ENCODE measurements around the gene PLXNA1.

The PLXNA1 gene

DNA sequence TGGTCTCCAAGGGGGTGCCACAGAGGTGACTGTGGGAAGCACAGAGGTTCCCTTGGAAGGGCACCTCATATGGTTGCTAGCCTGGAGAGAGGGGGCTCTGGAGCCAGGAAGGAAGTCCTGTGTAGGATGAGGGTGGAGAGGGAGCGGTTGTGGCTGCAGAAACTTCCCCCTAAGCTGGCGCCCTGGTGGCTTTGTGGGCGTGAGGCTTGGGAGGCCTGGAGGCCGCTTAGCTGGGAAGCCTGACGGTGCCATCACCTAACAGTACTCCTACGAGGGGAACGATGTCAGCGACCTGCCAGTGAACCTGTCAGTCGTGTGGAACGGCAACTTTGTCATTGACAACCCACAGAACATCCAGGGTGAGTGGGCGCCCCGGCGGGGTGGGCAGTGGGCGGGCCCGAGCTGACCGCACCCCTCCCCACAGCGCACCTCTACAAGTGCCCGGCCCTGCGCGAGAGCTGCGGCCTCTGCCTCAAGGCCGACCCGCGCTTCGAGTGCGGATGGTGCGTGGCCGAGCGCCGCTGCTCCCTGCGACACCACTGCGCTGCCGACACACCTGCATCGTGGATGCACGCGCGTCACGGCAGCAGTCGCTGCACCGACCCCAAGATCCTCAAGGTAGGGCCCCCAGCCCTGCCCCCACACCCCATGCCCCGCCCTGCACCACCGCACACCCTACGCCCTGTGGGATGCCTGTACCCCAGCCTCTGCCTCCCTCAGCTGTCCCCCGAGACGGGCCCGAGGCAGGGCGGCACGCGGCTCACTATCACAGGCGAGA, 31.0 kb downstream of the PLXNA1 start:
- DNase-seq = peak in 2 of 3 donors; percentile 28 to 38
- WGBS (ENCODE audit: insufficient coverage) = 68% methylated on average over 32 of the region's 50 CpGs
- no peaks in the 10 kb centered on the region for H3K36me3 ChIP-seq (ENCODE audit: control insufficient read depth in 4 of 4, insufficient read depth in 4 of 4, low read length in 3 of 4)
- ChIA-PET CTCF (no interaction called here), POLR2A (no interaction called here)
- H3K27ac ChIP-seq (ENCODE audit: insufficient read depth in 1 of 2, low read depth in 1 of 2, low read length in 2 of 2, poor library complexity in 1 of 2, severe bottlenecking in 2 of 2) = no peak overlapping the region
- peaks cover 0 to 11% (median 9%) of the 10 kb centered on the region in 4 experiments for H3K4me1 ChIP-seq (ENCODE audit: control extremely low read depth in 1 of 4, control insufficient read depth in 4 of 4, insufficient read depth in 4 of 4, low read length in 3 of 4)
- H3K27me3 ChIP-seq (replicated peaks in 2 of 5; ENCODE audit: control insufficient read depth in 4 of 5, insufficient read depth in 5 of 5, low read length in 4 of 5) = no peaks in the 10 kb centered on the region
- no peak overlapping the region for H3K4me3 ChIP-seq (ENCODE audit: control insufficient read depth in 1 of 7, extremely low read depth in 1 of 7, insufficient read depth in 4 of 7, low read depth in 2 of 7, low read length in 6 of 7)
- H3K9me3 ChIP-seq (ENCODE audit: control extremely low read depth in 1 of 5, control insufficient read depth in 4 of 5, insufficient read depth in 2 of 5, low read depth in 1 of 5, low read length in 4 of 5) = no peaks in the 10 kb centered on the region

DNA sequence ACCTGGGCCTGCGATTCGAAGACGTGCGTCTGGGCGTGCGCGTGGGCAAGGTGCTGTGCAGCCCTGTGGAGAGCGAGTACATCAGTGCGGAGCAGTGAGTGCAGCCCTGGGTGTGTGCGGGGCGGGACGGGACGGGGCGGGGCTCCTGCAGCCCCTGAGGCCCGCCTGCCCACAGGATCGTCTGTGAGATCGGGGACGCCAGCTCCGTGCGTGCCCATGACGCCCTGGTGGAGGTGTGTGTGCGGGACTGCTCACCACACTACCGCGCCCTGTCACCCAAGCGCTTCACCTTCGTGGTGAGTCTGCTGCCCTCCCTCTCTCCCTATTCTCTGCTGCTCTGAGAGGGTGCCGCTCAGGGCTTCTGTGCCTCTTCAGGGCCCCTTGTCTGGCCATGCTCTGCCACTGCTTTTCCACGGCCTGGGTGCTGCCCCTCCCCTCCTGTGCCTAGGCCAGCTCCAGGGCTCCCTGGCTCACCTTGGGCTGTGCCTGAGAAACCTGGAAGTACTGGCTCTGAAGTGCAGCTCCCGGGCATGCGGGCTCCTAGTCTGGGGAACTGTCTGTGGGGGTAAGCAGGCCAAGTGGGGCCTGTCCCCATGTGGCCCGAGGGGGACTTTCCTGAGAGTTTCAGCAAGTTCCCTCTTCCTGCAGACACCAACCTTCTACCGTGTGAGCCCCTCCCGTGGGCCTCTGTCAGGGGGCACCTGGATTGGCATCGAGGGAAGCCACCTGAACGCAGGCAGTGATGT, 31.8 kb downstream of the PLXNA1 start:
- DNase-seq = peak in 2 of 3 donors; percentile 7 to 11
- Histone ChIP-seq H3K36me3 (ENCODE audit: control insufficient read depth in 4 of 4, insufficient read depth in 4 of 4, low read length in 3 of 4) (no peaks in the 10 kb centered on the region), H3K9me3 (ENCODE audit: control extremely low read depth in 1 of 5, control insufficient read depth in 4 of 5, insufficient read depth in 2 of 5, low read depth in 1 of 5, low read length in 4 of 5) (no peaks in the 10 kb centered on the region), H3K4me1 (ENCODE audit: control extremely low read depth in 1 of 4, control insufficient read depth in 4 of 4, insufficient read depth in 4 of 4, low read length in 3 of 4) (peaks cover 0 to 11% (median 9%) of the 10 kb centered on the region in 4 experiments), H3K4me3 (ENCODE audit: control insufficient read depth in 1 of 7, extremely low read depth in 1 of 7, insufficient read depth in 4 of 7, low read depth in 2 of 7, low read length in 6 of 7) (no peak overlapping the region), H3K27ac (ENCODE audit: insufficient read depth in 1 of 2, low read depth in 1 of 2, low read length in 2 of 2, poor library complexity in 1 of 2, severe bottlenecking in 2 of 2) (no peak overlapping the region), H3K27me3 (replicated peaks in 2 of 5; ENCODE audit: control insufficient read depth in 4 of 5, insufficient read depth in 5 of 5, low read length in 4 of 5) (no peaks in the 10 kb centered on the region)
- 85% methylated on average over 29 of the region's 35 CpGs for WGBS (ENCODE audit: insufficient coverage)
- CTCF ChIA-PET = no interaction called here
- POLR2A ChIA-PET = no interaction called here

DNA sequence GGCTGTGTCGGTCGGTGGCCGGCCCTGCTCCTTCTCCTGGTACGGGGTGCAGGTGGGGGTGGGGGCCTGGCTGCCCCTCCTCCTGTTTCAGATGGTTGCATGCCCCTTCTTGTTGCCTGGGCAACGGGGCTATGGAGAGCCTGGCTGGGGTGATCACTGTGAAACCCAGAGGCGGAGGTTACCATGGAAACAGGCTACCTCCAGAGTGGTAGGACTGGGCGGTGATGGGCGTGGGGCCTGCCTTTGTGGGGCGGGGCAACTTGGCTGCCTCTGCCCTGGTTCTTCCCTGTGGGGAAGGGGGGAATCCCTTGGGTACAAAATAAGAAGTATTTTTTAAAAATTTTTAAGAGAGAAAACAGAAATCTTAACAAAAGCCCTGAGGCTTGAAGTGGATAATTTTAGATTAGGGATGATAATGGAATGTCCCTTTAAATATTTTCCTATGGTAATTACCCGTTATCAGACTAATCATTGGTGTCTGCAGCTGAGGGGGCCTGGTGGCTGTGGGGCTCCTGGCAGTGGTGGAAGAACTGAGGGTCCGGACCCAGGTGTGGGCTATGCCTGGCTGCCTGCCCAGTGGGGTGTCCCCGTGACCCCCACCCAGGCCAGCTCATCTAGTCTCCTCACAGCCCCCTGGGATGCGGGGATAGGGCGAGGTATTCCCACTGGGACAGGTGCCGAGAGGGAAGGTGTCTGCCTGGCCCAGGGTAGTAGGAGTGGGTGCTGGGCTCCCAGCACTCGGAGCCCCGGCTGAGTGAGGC, 32.5 kb downstream of the PLXNA1 start:
- DNase-seq = peak in 2 of 3 donors; percentile 15 to 27
- ChIA-PET CTCF (no interaction called here), POLR2A (no interaction called here)
- no peaks in the 10 kb centered on the region for H3K27me3 ChIP-seq (replicated peaks in 2 of 5; ENCODE audit: control insufficient read depth in 4 of 5, insufficient read depth in 5 of 5, low read length in 4 of 5)
- H3K4me3 ChIP-seq (ENCODE audit: control insufficient read depth in 1 of 7, extremely low read depth in 1 of 7, insufficient read depth in 4 of 7, low read depth in 2 of 7, low read length in 6 of 7) = no peak overlapping the region
- no peaks in the 10 kb centered on the region for H3K36me3 ChIP-seq (ENCODE audit: control insufficient read depth in 4 of 4, insufficient read depth in 4 of 4, low read length in 3 of 4)
- no peak overlapping the region for H3K27ac ChIP-seq (ENCODE audit: insufficient read depth in 1 of 2, low read depth in 1 of 2, low read length in 2 of 2, poor library complexity in 1 of 2, severe bottlenecking in 2 of 2)
- 94% methylated on average over 8 of the region's 17 CpGs for WGBS (ENCODE audit: insufficient coverage)
- peaks cover 0 to 11% (median 9%) of the 10 kb centered on the region in 4 experiments for H3K4me1 ChIP-seq (ENCODE audit: control extremely low read depth in 1 of 4, control insufficient read depth in 4 of 4, insufficient read depth in 4 of 4, low read length in 3 of 4)
- no peaks in the 10 kb centered on the region for H3K9me3 ChIP-seq (ENCODE audit: control extremely low read depth in 1 of 5, control insufficient read depth in 4 of 5, insufficient read depth in 2 of 5, low read depth in 1 of 5, low read length in 4 of 5)

DNA sequence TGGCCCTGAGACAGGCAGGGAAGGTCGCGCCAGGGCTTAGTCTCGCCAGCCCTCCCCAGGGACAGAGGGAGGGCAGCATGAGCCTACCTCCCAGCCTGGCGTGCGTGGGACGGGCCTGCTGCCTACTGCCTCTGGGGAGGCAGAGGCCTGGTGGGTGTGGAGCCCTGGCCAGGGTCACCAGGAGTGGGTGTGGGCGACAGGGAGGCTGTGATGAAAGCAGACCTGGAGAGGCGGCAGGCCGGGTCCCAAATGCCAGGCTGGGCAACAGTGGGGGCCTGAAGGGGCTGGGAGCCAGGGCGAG, 33.1 kb downstream of the PLXNA1 start:
- Histone ChIP-seq H3K4me1 (ENCODE audit: control extremely low read depth in 1 of 4, control insufficient read depth in 4 of 4, insufficient read depth in 4 of 4, low read length in 3 of 4) (peaks cover 0 to 11% (median 9%) of the 10 kb centered on the region in 4 experiments), H3K36me3 (ENCODE audit: control insufficient read depth in 4 of 4, insufficient read depth in 4 of 4, low read length in 3 of 4) (no peaks in the 10 kb centered on the region), H3K9me3 (ENCODE audit: control extremely low read depth in 1 of 5, control insufficient read depth in 4 of 5, insufficient read depth in 2 of 5, low read depth in 1 of 5, low read length in 4 of 5) (no peaks in the 10 kb centered on the region), H3K27me3 (replicated peaks in 2 of 5; ENCODE audit: control insufficient read depth in 4 of 5, insufficient read depth in 5 of 5, low read length in 4 of 5) (no peaks in the 10 kb centered on the region), H3K4me3 (ENCODE audit: control insufficient read depth in 1 of 7, extremely low read depth in 1 of 7, insufficient read depth in 4 of 7, low read depth in 2 of 7, low read length in 6 of 7) (no peak overlapping the region), H3K27ac (ENCODE audit: insufficient read depth in 1 of 2, low read depth in 1 of 2, low read length in 2 of 2, poor library complexity in 1 of 2, severe bottlenecking in 2 of 2) (no peak overlapping the region)
- POLR2A ChIA-PET = no interaction called here
- DNase-seq = no peak
- CTCF ChIA-PET = no interaction called here
- WGBS (ENCODE audit: insufficient coverage) = 98% methylated on average over 5 of the region's 10 CpGs

DNA sequence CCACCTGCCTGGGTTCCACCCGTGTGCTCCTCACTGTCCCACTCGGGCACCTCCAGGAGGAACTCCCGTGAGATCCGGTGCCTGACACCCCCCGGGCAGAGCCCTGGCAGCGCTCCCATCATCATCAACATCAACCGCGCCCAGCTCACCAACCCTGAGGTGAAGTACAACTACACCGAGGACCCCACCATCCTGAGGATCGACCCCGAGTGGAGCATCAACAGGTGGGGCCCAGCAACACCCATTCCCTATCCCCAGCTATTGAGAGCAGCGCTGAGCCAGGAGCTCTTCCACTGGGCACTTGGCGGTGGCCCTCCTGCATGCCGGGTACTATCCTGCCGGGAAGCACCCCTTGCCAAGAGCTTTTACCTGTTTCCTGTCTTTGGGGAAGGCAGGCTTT, 33.5 kb downstream of the PLXNA1 start:
- H3K4me3 ChIP-seq (ENCODE audit: control insufficient read depth in 1 of 7, extremely low read depth in 1 of 7, insufficient read depth in 4 of 7, low read depth in 2 of 7, low read length in 6 of 7) = no peak overlapping the region
- over 99% methylated on average over 14 of the region's 15 CpGs for WGBS (ENCODE audit: insufficient coverage)
- POLR2A ChIA-PET = no interaction called here
- H3K9me3 ChIP-seq (ENCODE audit: control extremely low read depth in 1 of 5, control insufficient read depth in 4 of 5, insufficient read depth in 2 of 5, low read depth in 1 of 5, low read length in 4 of 5) = no peaks in the 10 kb centered on the region
- no peak overlapping the region for H3K27ac ChIP-seq (ENCODE audit: insufficient read depth in 1 of 2, low read depth in 1 of 2, low read length in 2 of 2, poor library complexity in 1 of 2, severe bottlenecking in 2 of 2)
- no peak for DNase-seq
- no peaks in the 10 kb centered on the region for H3K36me3 ChIP-seq (ENCODE audit: control insufficient read depth in 4 of 4, insufficient read depth in 4 of 4, low read length in 3 of 4)
- CTCF ChIA-PET = no interaction called here
- H3K4me1 ChIP-seq (ENCODE audit: control extremely low read depth in 1 of 4, control insufficient read depth in 4 of 4, insufficient read depth in 4 of 4, low read length in 3 of 4) = peaks cover 0 to 11% (median 9%) of the 10 kb centered on the region in 4 experiments
- no peaks in the 10 kb centered on the region for H3K27me3 ChIP-seq (replicated peaks in 2 of 5; ENCODE audit: control insufficient read depth in 4 of 5, insufficient read depth in 5 of 5, low read length in 4 of 5)

DNA sequence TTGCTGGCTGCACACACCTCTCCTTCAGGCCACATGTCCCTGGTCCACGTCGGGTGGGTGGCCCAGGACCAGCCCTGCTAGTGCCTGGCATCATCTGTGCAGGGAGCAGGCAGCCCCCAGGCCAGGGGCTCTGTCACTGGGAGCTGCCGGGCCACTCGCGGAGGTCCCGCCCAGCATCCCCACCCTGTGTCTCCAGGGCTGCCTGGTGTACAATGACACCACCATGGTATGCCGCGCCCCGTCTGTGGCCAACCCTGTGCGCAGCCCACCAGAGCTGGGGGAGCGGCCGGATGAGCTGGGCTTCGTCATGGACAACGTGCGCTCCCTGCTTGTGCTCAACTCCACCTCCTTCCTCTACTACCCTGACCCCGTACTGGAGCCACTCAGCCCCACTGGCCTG, 34.3 kb downstream of the PLXNA1 start:
- no peak overlapping the region for H3K27ac ChIP-seq (ENCODE audit: insufficient read depth in 1 of 2, low read depth in 1 of 2, low read length in 2 of 2, poor library complexity in 1 of 2, severe bottlenecking in 2 of 2)
- H3K4me1 ChIP-seq (ENCODE audit: control extremely low read depth in 1 of 4, control insufficient read depth in 4 of 4, insufficient read depth in 4 of 4, low read length in 3 of 4) = peaks cover 0 to 11% (median 9%) of the 10 kb centered on the region in 4 experiments
- ChIA-PET CTCF (no interaction called here), POLR2A (interaction anchor here (0.8 kb wide), 1 partner anchor 28 kb away, joined by 3 read pairs; no protein-coding TSS in a partner anchor)
- 98% methylated on average over 12 of the region's 16 CpGs for WGBS (ENCODE audit: insufficient coverage)
- H3K9me3 ChIP-seq (ENCODE audit: control extremely low read depth in 1 of 5, control insufficient read depth in 4 of 5, insufficient read depth in 2 of 5, low read depth in 1 of 5, low read length in 4 of 5) = no peaks in the 10 kb centered on the region
- no peak overlapping the region for H3K4me3 ChIP-seq (ENCODE audit: control insufficient read depth in 1 of 7, extremely low read depth in 1 of 7, insufficient read depth in 4 of 7, low read depth in 2 of 7, low read length in 6 of 7)
- H3K27me3 ChIP-seq (replicated peaks in 2 of 5; ENCODE audit: control insufficient read depth in 4 of 5, insufficient read depth in 5 of 5, low read length in 4 of 5) = no peaks in the 10 kb centered on the region
- DNase-seq = no peak
- no peaks in the 10 kb centered on the region for H3K36me3 ChIP-seq (ENCODE audit: control insufficient read depth in 4 of 4, insufficient read depth in 4 of 4, low read length in 3 of 4)

DNA sequence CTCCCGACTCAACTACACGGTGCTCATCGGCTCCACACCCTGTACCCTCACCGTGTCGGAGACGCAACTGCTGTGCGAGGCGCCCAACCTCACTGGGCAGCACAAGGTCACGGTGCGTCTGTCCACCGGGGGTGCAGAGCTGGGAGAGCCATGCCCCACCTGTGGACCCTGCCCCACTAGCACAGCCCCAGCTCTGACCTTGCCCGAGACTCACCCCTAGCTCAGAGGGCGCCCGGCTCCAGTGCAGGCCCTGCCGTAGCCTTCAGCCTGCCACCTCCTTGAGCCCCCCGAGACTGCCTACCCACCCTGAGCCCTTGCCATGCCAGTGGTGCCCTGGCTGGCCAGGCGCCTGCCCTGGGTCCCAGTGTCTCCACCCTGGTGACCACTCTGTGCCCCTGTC, 34.9 kb downstream of the PLXNA1 start:
- Histone ChIP-seq H3K4me1 (ENCODE audit: control extremely low read depth in 1 of 4, control insufficient read depth in 4 of 4, insufficient read depth in 4 of 4, low read length in 3 of 4) (peaks cover 0 to 11% (median 9%) of the 10 kb centered on the region in 4 experiments), H3K4me3 (ENCODE audit: control insufficient read depth in 1 of 7, extremely low read depth in 1 of 7, insufficient read depth in 4 of 7, low read depth in 2 of 7, low read length in 6 of 7) (no peak overlapping the region), H3K27me3 (replicated peaks in 2 of 5; ENCODE audit: control insufficient read depth in 4 of 5, insufficient read depth in 5 of 5, low read length in 4 of 5) (no peaks in the 10 kb centered on the region), H3K9me3 (ENCODE audit: control extremely low read depth in 1 of 5, control insufficient read depth in 4 of 5, insufficient read depth in 2 of 5, low read depth in 1 of 5, low read length in 4 of 5) (no peaks in the 10 kb centered on the region), H3K27ac (ENCODE audit: insufficient read depth in 1 of 2, low read depth in 1 of 2, low read length in 2 of 2, poor library complexity in 1 of 2, severe bottlenecking in 2 of 2) (no peak overlapping the region), H3K36me3 (ENCODE audit: control insufficient read depth in 4 of 4, insufficient read depth in 4 of 4, low read length in 3 of 4) (no peaks in the 10 kb centered on the region)
- ChIA-PET POLR2A (interaction anchor here (0.8 kb wide), 1 partner anchor 27 kb away, joined by 3 read pairs; no protein-coding TSS in a partner anchor), CTCF (no interaction called here)
- DNase-seq = no peak
- 93% methylated on average over 17 of the region's 17 CpGs for WGBS (ENCODE audit: insufficient coverage)
